ENCODE measurements around the gene TMEM229B. TPM values are rescaled to one million over a fixed set of nuclear protein-coding genes. Genes with fewer than 3 reads are reported as not detected.

The TMEM229B gene
- total and polyA plus RNA-seq, 2 of the 4 experiments (the other 2 are of a cell fraction), result under 0.01 TPM; not detected in 1

DNA sequence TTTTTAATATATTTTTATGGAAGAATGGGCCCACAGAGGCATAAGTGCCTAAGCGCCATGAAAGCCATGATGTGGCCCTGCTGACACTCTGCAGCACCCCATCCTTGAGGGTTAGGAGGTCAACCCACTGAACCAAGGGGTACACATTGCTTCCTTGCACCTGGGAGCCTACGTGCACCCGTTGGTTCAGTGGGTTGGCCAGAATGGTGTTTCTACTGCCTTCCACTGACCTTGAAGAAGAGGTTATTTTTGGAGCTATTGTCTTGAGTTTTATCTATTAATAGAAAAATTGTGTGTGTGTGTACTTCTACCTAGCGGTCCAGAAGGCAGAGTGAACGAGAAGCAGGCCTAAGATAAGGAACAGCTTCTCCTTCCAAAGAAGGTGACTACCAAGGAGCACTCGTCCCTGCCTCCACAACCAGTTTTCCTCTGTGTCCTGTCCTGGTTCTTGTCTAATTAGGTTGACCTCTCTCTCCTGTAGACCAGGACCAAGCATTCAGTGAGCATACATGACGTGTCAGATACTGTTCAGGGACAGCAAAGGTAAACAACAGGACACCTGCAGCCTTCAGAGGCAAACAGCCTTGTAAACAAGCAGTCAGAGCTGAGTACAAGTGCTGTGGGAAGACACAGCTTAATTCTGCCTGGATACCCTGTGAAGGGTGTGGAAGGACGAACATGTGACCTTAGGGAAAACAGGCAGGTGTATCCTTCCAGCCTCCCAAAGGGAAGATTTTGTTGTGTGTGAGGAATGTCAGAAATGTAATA is 46.2 kb downstream of the TMEM229B start:
- POLR2A ChIA-PET (ENCODE audit: unreplicated experiment), result no interaction called here
- 38% methylated on average over 2 of the region's 8 CpGs; no CpG with 5 or more reads in 1 of the 2 experiments for WGBS, 2 experiments (ENCODE audit: extremely low coverage in 2 of 2, insufficient read length in 1 of 2)
- CTCF ChIA-PET, result no interaction called here

More for the DNA sequence above, 46.2 kb downstream of the TMEM229B start:
- BruUV-seq (replicated peaks), result no TSS peak
- no peak overlapping the region for H2BK20ac ChIP-seq (ENCODE audit: low read depth, low read length)
- no peaks in the 10 kb centered on the region for H3K9me1 ChIP-seq (ENCODE audit: insufficient read depth, low read length)
- no peak overlapping the region for H4K5ac ChIP-seq (ENCODE audit: low read depth, low read length)
- no peak overlapping the region for H3K56ac ChIP-seq (ENCODE audit: extremely low read depth, insufficient read depth, low read length)
- no peaks in the 10 kb centered on the region for H3K36me3 ChIP-seq (ENCODE audit: control insufficient read depth, insufficient read depth, low read length)
- H2BK120ac ChIP-seq (ENCODE audit: low read depth, low read length), result no peak overlapping the region
- intact Hi-C loops (cut with micrococcal nuclease), result no loop called here
- no peak overlapping the region for H3K9ac ChIP-seq (ENCODE audit: low read depth, low read length)
- DNase-seq (no peak), ATAC-seq (ENCODE audit: low read depth) (no peak)
- no peak overlapping the region for H4K91ac ChIP-seq (ENCODE audit: insufficient read depth, low read depth, low read length)
- H3K79me1 ChIP-seq (ENCODE audit: low read depth in 1 of 2, low read length in 2 of 2), result no peaks in the 10 kb centered on the region
- no peaks in the 10 kb centered on the region for H3K4me1 ChIP-seq (ENCODE audit: control insufficient read depth, insufficient read depth, low read length)
- H4K20me1 ChIP-seq (ENCODE audit: insufficient read depth, low read length), result no peaks in the 10 kb centered on the region
- H3K14ac ChIP-seq (replicated peaks; ENCODE audit: low read depth, low read length), result no peak overlapping the region
- H3K9me3 ChIP-seq (ENCODE audit: control insufficient read depth, insufficient read depth, low read length), result no peaks in the 10 kb centered on the region
- in situ Hi-C loops (cut with MboI; ENCODE audit: low sequenced_read_pairs), result loop anchor here (10.0 to 25.0 kb wide), 2 partner anchors 112 to 270 kb away; partner anchors contain the start of gene RDH12
- H2BK15ac ChIP-seq (ENCODE audit: low read depth, low read length), result no peak overlapping the region
- no peak overlapping the region for H3K4me2 ChIP-seq (ENCODE audit: low read depth, low read length)
- dilution Hi-C loops (cut with HindIII; ENCODE audit: low sequenced_read_pairs, unreplicated experiment), result no loop called here
- H3K18ac ChIP-seq (ENCODE audit: low read depth, low read length), result no peak overlapping the region
- no peak overlapping the region for H4K8ac ChIP-seq (ENCODE audit: low read depth in 2 of 2, low read length in 2 of 2)
- no peak overlapping the region for H3K27ac ChIP-seq (ENCODE audit: insufficient read depth, low read length)
- H3K23ac ChIP-seq (ENCODE audit: low read depth, low read length), result no peak overlapping the region; the same call in 1 of the 2 replicates
- peaks cover 44% of the 10 kb centered on the region for H3K27me3 ChIP-seq (ENCODE audit: control insufficient read depth, insufficient read depth, low read length)
- H2BK5ac ChIP-seq (ENCODE audit: low read depth, low read length, poor library complexity, severe bottlenecking), result no peak overlapping the region
- H3K4ac ChIP-seq (ENCODE audit: low read depth, low read length), result no peak overlapping the region
- no peak overlapping the region for H3K4me3 ChIP-seq (ENCODE audit: insufficient read depth, low read depth, low read length)
- no peak overlapping the region for H2AK5ac ChIP-seq (ENCODE audit: low read depth, low read length)
- no peak overlapping the region for H2AK9ac ChIP-seq (replicated peaks; ENCODE audit: low read depth, low read length, poor library complexity)
- TF ChIP-seq NFE2L2 (IDR thresholded peaks at IDR 0.05; ENCODE audit: low read depth, low read length) (no peak), USF2 (IDR thresholded peaks at IDR 0.05; ENCODE audit: low read depth, low read length) (no peak), BHLHE40 (IDR thresholded peaks at IDR 0.05; ENCODE audit: low read depth, low read length) (no peak), FOS (IDR thresholded peaks at IDR 0.05; ENCODE audit: low read depth, low read length) (no peak), MXI1 (IDR thresholded peaks at IDR 0.05; ENCODE audit: borderline replicate concordance, low read depth, low read length) (no peak), RCOR1 (IDR thresholded peaks at IDR 0.05; ENCODE audit: insufficient replicate concordance, low read length) (no peak), SMC3 (IDR thresholded peaks at IDR 0.05; ENCODE audit: low read depth, low read length) (no peak), RFX5 (IDR thresholded peaks at IDR 0.05; ENCODE audit: low read depth, low read length) (no peak), MAFK (IDR thresholded peaks at IDR 0.05; ENCODE audit: low read depth, low read length) (no peak), CEBPB (IDR thresholded peaks at IDR 0.05; ENCODE audit: low read depth, low read length) (no peak), MAZ (IDR thresholded peaks at IDR 0.05; ENCODE audit: borderline replicate concordance, low read depth, low read length) (no peak), POLR2A (IDR thresholded peaks at IDR 0.05; ENCODE audit: low read depth, low read length) (no peak), CTCF (conservative IDR thresholded peaks at IDR 0.05; ENCODE audit: low read depth, low read length) (no peak), ELK1 (IDR thresholded peaks at IDR 0.05; ENCODE audit: borderline replicate concordance, low read depth, low read length) (no peak), CHD1 (IDR thresholded peaks at IDR 0.05; ENCODE audit: low read depth, low read length) (no peak), RAD21 (IDR thresholded peaks at IDR 0.05; ENCODE audit: low read length) (no peak)
- H2AFZ ChIP-seq (replicated peaks; ENCODE audit: low read length, poor library complexity), result no peak overlapping the region
